B cell (primary cell): Measurements from ENCODE around the gene SELENOH. TPM values are rescaled to one million over a fixed set of nuclear protein-coding genes. Genes with fewer than 3 reads are reported as not detected.

Experiments used
- ATAC-seq: fragments of 200-7000 bp; cut with Tn5 transposase; one replicate; pipeline ENCODE4 v1.10.0; 2021; ENCODE audit warnings: low read depth, mild to moderate bottlenecking, moderate number of reproducible peaks, moderate library complexity
- CTCF ChIA-PET: fragments of 350-600 bp; sonication (Branson Sonifier 250); formaldehyde crosslinking; loops from one replicate; lab custom pipeline; 2021; ENCODE audit warnings: antibody characterized with exemption, inconsistent platforms; lab: Charles Lee
- POLR2A ChIA-PET: fragments of 350-600 bp; sonication (Branson Sonifier 250); formaldehyde crosslinking; loops from one replicate; lab custom pipeline; 2021; ENCODE audit warnings: antibody characterized with exemption; lab: Charles Lee
- DNase-seq: peaks from one replicate; pipeline ENCODE4 v3.0.0; 2013
- H2AFZ ChIP-seq: 2 replicates; pipeline ENCODE4 v1.6.1; 2012; ENCODE audit warnings: mild to moderate bottlenecking, low read depth, low read length; ENCODE audit not compliant: insufficient read depth, poor library complexity, severe bottlenecking
- H3K27ac ChIP-seq, 2 donors: 1 replicate in 1 of 2; 2 replicates in 1 of 2; pipeline ENCODE4 v1.5.1; 2012 to 2013; ENCODE audit warnings: low read length in 2 of 2, mild to moderate bottlenecking in 2 of 2, moderate library complexity in 1 of 2
- H3K27me3 ChIP-seq, 4 experiments: fragments of 200-600 bp in 1 of 4; sonication (generic) in 1 of 4; replicated peaks in 1 of 4; 1 replicate in 2 of 4; 2 replicates in 2 of 4; pipeline versions ENCODE4 v1.6.1 to v1.7.0; 2013 to 2016; ENCODE audit warnings: low read length in 3 of 4, mild to moderate bottlenecking in 2 of 4, mixed read lengths in 1 of 4, moderate library complexity in 1 of 4; ENCODE audit not compliant: insufficient read depth in 4 of 4, control insufficient read depth in 3 of 4; ENCODE audit errors: control extremely low read depth in 1 of 4
- H3K36me3 ChIP-seq, 2 experiments: replicated peaks in 1 of 2; 1 replicate in 1 of 2; 2 replicates in 1 of 2; pipeline versions ENCODE4 v1.6.1 to v1.7.1; 2013; ENCODE audit warnings: low read length in 1 of 2; ENCODE audit not compliant: insufficient read depth in 2 of 2, control insufficient read depth in 1 of 2; ENCODE audit errors: control extremely low read depth in 1 of 2, extremely low read depth in 1 of 2
- H3K4me1 ChIP-seq, 2 donors: fragments of 200-600 bp in 1 of 2; sonication (generic) in 1 of 2; 1 replicate in 1 of 2; 2 replicates in 1 of 2; pipeline versions ENCODE4 v1.5.1 to v1.6.1; 2013 to 2017; ENCODE audit warnings: low read length in 2 of 2; ENCODE audit not compliant: control insufficient read depth in 2 of 2, insufficient read depth in 2 of 2
- H3K4me2 ChIP-seq: replicated peaks from 2 replicates; pipeline ENCODE3; 2012; ENCODE audit warnings: mild to moderate bottlenecking, low read depth, low read length; ENCODE audit not compliant: poor library complexity, severe bottlenecking
- H3K4me3 ChIP-seq, 5 experiments: fragments of 200-600 bp in 1 of 5; sonication (generic) in 1 of 5; 1 replicate in 3 of 5; 2 replicates in 2 of 5; pipeline versions ENCODE4 v1.5.1 to v1.7.0; 2011 to 2016; ENCODE audit warnings: low read length in 4 of 5, mild to moderate bottlenecking in 4 of 5, low read depth in 2 of 5, control low read depth in 1 of 5, moderate library complexity in 1 of 5; ENCODE audit not compliant: insufficient read depth in 1 of 5; ENCODE audit errors: control extremely low read depth in 1 of 5, extremely low read depth in 1 of 5
- H3K79me2 ChIP-seq: fragments of 200-600 bp; sonication (generic); one replicate; pipeline ENCODE4 v1.6.0; 2016; ENCODE audit warnings: low read length; ENCODE audit not compliant: control insufficient read depth, insufficient read depth
- H3K9ac ChIP-seq: fragments of 200-600 bp; sonication (generic); 2 replicates; pipeline ENCODE4 v1.6.1; 2017; ENCODE audit warnings: mild to moderate bottlenecking, low read length, moderate library complexity
- H3K9me3 ChIP-seq, 3 donors: one replicate each; pipeline versions ENCODE4 v1.6.1 to v1.7.1; 2013; ENCODE audit warnings: low read length in 2 of 3; ENCODE audit not compliant: control insufficient read depth in 2 of 3, insufficient read depth in 1 of 3; ENCODE audit errors: control extremely low read depth in 1 of 3
- H4K20me1 ChIP-seq: 2 replicates; pipeline ENCODE4 v1.6.0; 2012; ENCODE audit warnings: mild to moderate bottlenecking, low read length; ENCODE audit not compliant: insufficient read depth, control insufficient read depth, poor library complexity, severe bottlenecking
- H3K27ac Mint-ChIP-seq: one replicate; pipeline ENCODE4 v1.8.0; 2021; ENCODE audit warnings: mixed read lengths
- H3K27me3 Mint-ChIP-seq: one replicate; pipeline ENCODE4 v1.8.0; 2021; ENCODE audit warnings: mixed read lengths
- H3K4me1 Mint-ChIP-seq: one replicate; pipeline ENCODE4 v1.8.0; 2021; ENCODE audit warnings: mixed read lengths
- H3K4me3 Mint-ChIP-seq: one replicate; pipeline ENCODE4 v1.8.0; 2021; ENCODE audit warnings: mixed read lengths
- H3K9me3 Mint-ChIP-seq: one replicate; pipeline ENCODE4 v1.8.0; 2022; ENCODE audit warnings: mixed read lengths; ENCODE audit not compliant: insufficient read depth
- EZH2 ChIP-seq: IDR thresholded peaks from 2 replicates; pipeline ENCODE4 v1.6.1; 2012; ENCODE audit warnings: borderline replicate concordance, low read depth, mild to moderate bottlenecking, moderate library complexity, low read length; ENCODE audit not compliant: insufficient read depth, poor library complexity, severe bottlenecking
- WGBS: methylation state at CpG from one replicate; pipeline ENCODE4 v1.1.5; 2013; ENCODE audit warnings: missing lambda C conversion rate; ENCODE audit not compliant: insufficient coverage; 5-methylcytosine and 5-hydroxymethylcytosine counted together
- intact Hi-C: fragments of 100-400 bp; cut with micrococcal nuclease; formaldehyde crosslinking; loops from one replicate; pipeline ENCODE4 v1.10.0; 2022
- polyA plus RNA-seq: library from polyadenylated mRNA; depleted of rRNA; stranded (reverse); fragments of >200 nt; gene quantifications from 2 replicates; pipeline ENCODE4 v1.2.3, GENCODE V29; 2012
- total RNA-seq, 2 donors: library from RNA; stranded (reverse); fragments of 120-200 nt in 1 of 2; gene quantifications; 1 replicate in 1 of 2; 2 replicates in 1 of 2; pipeline versions ENCODE4 v1.2.3 to v1.2.4, GENCODE V29; 2013 to 2022
- TF ChIP-seq, protein P1 (sequence below): fragments of 200-600 bp; IDR thresholded peaks from one replicate; pipeline ENCODE4 v1.8.0; 2022; ENCODE audit warnings: antibody characterized with exemption, mild to moderate bottlenecking

Gene SELENOH
- total and polyA plus RNA-seq, 2 donors (not counting 1 experiment from before 2014, with no cell fraction given), result 147 to 196 TPM

DNA sequence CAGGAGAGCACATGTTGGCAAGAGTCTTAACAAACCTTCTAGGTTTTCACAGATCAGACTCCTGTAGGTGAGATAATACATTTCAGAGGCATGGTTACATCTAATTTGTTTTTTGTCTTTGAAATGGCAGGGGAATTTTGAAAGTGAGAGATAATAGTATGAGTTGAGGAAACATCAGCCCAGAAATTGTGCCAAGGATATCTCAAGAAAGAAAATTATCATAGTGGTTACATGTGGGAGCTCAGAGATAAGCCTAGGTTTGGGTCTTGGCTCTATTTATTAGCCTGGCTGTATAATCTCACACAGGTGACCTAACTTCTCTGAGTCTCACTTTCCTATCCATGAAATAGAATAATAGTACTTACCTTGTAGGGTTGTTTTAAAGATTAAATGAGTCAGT lies 9.9 kb downstream of the SELENOH start:
- Mint-ChIP-seq H3K27ac (peak overlapping the region; percentile 48), H3K4me3 (no peak overlapping the region)

GRCh38 chr11:57751676-57752253 lies 10.5 kb downstream of the SELENOH start, which contains the start of gene BTBD18:
Gene BTBD18, minus strand, starts transcription at chr11:57751819. Its CDS starts 631 bp downstream, at chr11:57751188.
- TF ChIP-seq, protein P1, sequence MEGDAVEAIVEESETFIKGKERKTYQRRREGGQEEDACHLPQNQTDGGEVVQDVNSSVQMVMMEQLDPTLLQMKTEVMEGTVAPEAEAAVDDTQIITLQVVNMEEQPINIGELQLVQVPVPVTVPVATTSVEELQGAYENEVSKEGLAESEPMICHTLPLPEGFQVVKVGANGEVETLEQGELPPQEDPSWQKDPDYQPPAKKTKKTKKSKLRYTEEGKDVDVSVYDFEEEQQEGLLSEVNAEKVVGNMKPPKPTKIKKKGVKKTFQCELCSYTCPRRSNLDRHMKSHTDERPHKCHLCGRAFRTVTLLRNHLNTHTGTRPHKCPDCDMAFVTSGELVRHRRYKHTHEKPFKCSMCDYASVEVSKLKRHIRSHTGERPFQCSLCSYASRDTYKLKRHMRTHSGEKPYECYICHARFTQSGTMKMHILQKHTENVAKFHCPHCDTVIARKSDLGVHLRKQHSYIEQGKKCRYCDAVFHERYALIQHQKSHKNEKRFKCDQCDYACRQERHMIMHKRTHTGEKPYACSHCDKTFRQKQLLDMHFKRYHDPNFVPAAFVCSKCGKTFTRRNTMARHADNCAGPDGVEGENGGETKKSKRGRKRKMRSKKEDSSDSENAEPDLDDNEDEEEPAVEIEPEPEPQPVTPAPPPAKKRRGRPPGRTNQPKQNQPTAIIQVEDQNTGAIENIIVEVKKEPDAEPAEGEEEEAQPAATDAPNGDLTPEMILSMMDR, result peak; percentile 44
- no peak for TF ChIP-seq EZH2
- H2AFZ ChIP-seq, result no peak within 1 kb of the TSS
- ATAC-seq, result peak; percentile 60
- H3K79me2 ChIP-seq, result peaks cover 3% of the 10 kb centered on the region
- peak; percentile 34 for DNase-seq
- ChIA-PET POLR2A (interaction anchor here (0.7 kb wide), 1 partner anchor 10 kb away, joined by 3 read pairs; the partner anchor contains the start of gene SELENOH), CTCF (interaction anchor here (0.9 to 6.8 kb wide), 11 partner anchors 8 to 54 kb away, joined by 3 to 180 read pairs (median 5); partner anchors contain the start of genes CTNND1 and SELENOH)
- peaks cover 3 to 8% of the 10 kb centered on the region in 2 experiments for H3K36me3 ChIP-seq
- no peak within 1 kb of the TSS for H3K4me2 ChIP-seq
- H3K4me1 ChIP-seq, result no peaks in the 10 kb centered on the region
- no peaks in the 10 kb centered on the region for H3K9me3 ChIP-seq
- peaks cover 11% of the 10 kb centered on the region for H3K4me1 Mint-ChIP-seq
- H3K27me3 Mint-ChIP-seq, result no peaks in the 10 kb centered on the region
- H3K4me3 ChIP-seq, result no peak within 1 kb of the TSS
- no peak within 1 kb of the TSS for H3K27ac ChIP-seq
- no peaks in the 10 kb centered on the region for H4K20me1 ChIP-seq
- peak within 1 kb of the TSS; percentile 77 for H3K27ac Mint-ChIP-seq
- no peak within 1 kb of the TSS for H3K9ac ChIP-seq
- no peaks in the 10 kb centered on the region for H3K27me3 ChIP-seq
- intact Hi-C loops, result loop anchor here (1.0 kb wide), 1 partner anchor 49 kb away; no protein-coding TSS in a partner anchor
- H3K9me3 Mint-ChIP-seq, result no peaks in the 10 kb centered on the region
- 100% methylated on average over 5 of the region's 10 CpGs for WGBS
- no peak within 1 kb of the TSS for H3K4me3 Mint-ChIP-seq

More for the DNA sequence above, 9.9 kb downstream of the SELENOH start:
- no peak for ATAC-seq
- no peaks in the 10 kb centered on the region for H3K4me1 ChIP-seq
- Mint-ChIP-seq H3K9me3 (no peaks in the 10 kb centered on the region), H3K4me1 (peaks cover 11% of the 10 kb centered on the region), H3K27me3 (no peaks in the 10 kb centered on the region)
- no peak overlapping the region for H2AFZ ChIP-seq
- H3K4me2 ChIP-seq, result no peak overlapping the region
- POLR2A ChIA-PET, result interaction anchor here (0.7 kb wide), 1 partner anchor 9 kb away, joined by 3 read pairs; the partner anchor contains the start of gene SELENOH
- no peak overlapping the region for H3K9ac ChIP-seq
- intact Hi-C loops, result loop anchor here (1.0 kb wide), 1 partner anchor 49 kb away; no protein-coding TSS in a partner anchor
- no peak overlapping the region for H3K27ac ChIP-seq
- TF ChIP-seq, protein P1, result no peak
- no peak for TF ChIP-seq EZH2
- H3K27me3 ChIP-seq, result no peaks in the 10 kb centered on the region
- peaks cover 3 to 10% of the 10 kb centered on the region in 2 experiments for H3K36me3 ChIP-seq
- no peaks in the 10 kb centered on the region for H4K20me1 ChIP-seq
- no peak overlapping the region for H3K4me3 ChIP-seq
- H3K9me3 ChIP-seq, result no peaks in the 10 kb centered on the region
- peaks cover 7% of the 10 kb centered on the region for H3K79me2 ChIP-seq
- no peak for DNase-seq
- CTCF ChIA-PET, result interaction anchor here (0.9 to 6.8 kb wide), 11 partner anchors 8 to 55 kb away, joined by 3 to 180 read pairs (median 5); partner anchors contain the start of genes CTNND1 and SELENOH
